Right cardiac atrium (tissue), 5 donors: ENCODE results near the gene PNPO. TPM values are rescaled to one million over a fixed set of nuclear protein-coding genes. Genes with fewer than 3 reads are reported as not detected.

Source experiments
- ATAC-seq, 2 donors: fragments of 200-7000 bp; cut with Tn5 transposase; one replicate each; pipeline versions ENCODE4 v1.8.0 to v1.9.1; 2020; ENCODE audit warnings: moderate library complexity in 2 of 2, mild to moderate bottlenecking in 1 of 2
- DNase-seq, 3 donors: peaks; one replicate each; pipeline ENCODE4 v3.0.0-alpha.2; 2020
- H3K27ac ChIP-seq: one replicate; pipeline ENCODE4 v1.5.1; 2013; ENCODE audit warnings: mild to moderate bottlenecking, low read length, control low read depth, moderate library complexity
- H3K27me3 ChIP-seq: one replicate; pipeline ENCODE4 v1.6.1; 2013; ENCODE audit not compliant: control insufficient read depth, insufficient read depth
- H3K4me1 ChIP-seq: one replicate; pipeline ENCODE4 v1.6.1; 2013; ENCODE audit warnings: low read length; ENCODE audit not compliant: control insufficient read depth, insufficient read depth
- H3K4me3 ChIP-seq: one replicate; pipeline ENCODE4 v1.5.1; 2013; ENCODE audit warnings: low read length, control low read depth
- H3K9me3 ChIP-seq: one replicate; pipeline ENCODE4 v1.6.1; 2013; ENCODE audit warnings: low read length; ENCODE audit not compliant: control insufficient read depth
- WGBS: extraction: QIAGEN DNeasy Blood & Tissue Kit; methylation state at CpG from one replicate; pipeline ENCODE4 v1.1.7; 2013; 5-methylcytosine and 5-hydroxymethylcytosine counted together
- intact Hi-C, 4 donors: fragments of 100-400 bp; cut with DNase I; formaldehyde crosslinking; loops; one replicate each; pipeline versions ENCODE4 v1.11.0 to v1.14.0; 2022 to 2023
- polyA plus RNA-seq: library from polyadenylated mRNA; stranded (reverse); fragments of 200-250 nt; gene quantifications from one replicate; pipeline ENCODE4 v1.2.3, GENCODE V29; 2013
- total RNA-seq, 4 donors: library from RNA; stranded (reverse); fragmentation: NEBNext Ultra II Directional; extraction: Animal tissue kit (Norgen Biotek cat#: 25700); gene quantifications; one replicate each; pipeline ENCODE4 v1.2.1, GENCODE V29; 2021
- donor health status: healthy with polysubstance abuse.
- donor health status: DM: no; HTN: yes; CAD: no.
- donor health status: DM: no; HTN: no; CAD: no.
- donor health status: DM: no; HTN: yes; CAD: no; lungs with severe emphysema.
- donor health status: DM: yes; HTN: yes; CAD: no.

PNPO gene
- total and polyA plus RNA-seq, 5 donors: 16.1 to 29.9 (median 25.1) TPM

GRCh38 chr17:47962901-47963300 lies 21.5 kb downstream of the PNPO start:
- intact Hi-C loops: loop anchor here in 1 of 4 donors (10.0 kb wide), 1 partner anchor 118 kb away; the partner anchor contains the start of gene SCRN2

GRCh38 chr17:47964856-47965255 lies 23.5 kb downstream of the PNPO start:
- Histone ChIP-seq H3K27ac (no peak overlapping the region), H3K9me3 (no peaks in the 10 kb centered on the region), H3K4me3 (no peak overlapping the region), H3K27me3 (no peaks in the 10 kb centered on the region), H3K4me1 (no peaks in the 10 kb centered on the region)
- intact Hi-C loops: loop anchor here in 2 of 4 donors (5.0 to 10.0 kb wide), 2 partner anchors 120 to 123 kb away; partner anchors contain the start of gene SCRN2 (in 2 of the 2)
- ATAC-seq (no peak), DNase-seq (no peak)
- WGBS: 91% methylated on average over 5 of the region's 5 CpGs

More at GRCh38 chr17:47962901-47963300, 21.5 kb downstream of the PNPO start:
- no peak overlapping the region for H3K4me3 ChIP-seq
- no peak overlapping the region for H3K27ac ChIP-seq
- H3K27me3 ChIP-seq: no peaks in the 10 kb centered on the region
- 74% methylated on average over 3 of the region's 3 CpGs for WGBS
- no peak for DNase-seq
- no peak for ATAC-seq
- H3K4me1 ChIP-seq: no peaks in the 10 kb centered on the region
- no peaks in the 10 kb centered on the region for H3K9me3 ChIP-seq

- Histone ChIP-seq H3K27me3 (no peaks in the 10 kb centered on the region), H3K9me3 (no peaks in the 10 kb centered on the region), H3K4me1 (no peaks in the 10 kb centered on the region), H3K4me3 (no peak overlapping the region), H3K27ac (no peak overlapping the region)
- ATAC-seq (no peak), DNase-seq (peak in 1 of 3 donors; percentile 69)
- intact Hi-C loops: loop anchor here in 2 of 4 donors (5.0 to 10.0 kb wide), 2 partner anchors 121 to 124 kb away; partner anchors contain the start of gene SCRN2 (in 2 of the 2)
- WGBS: 63% methylated on average over 1 of the region's 1 CpG
Observed at GRCh38 chr17:47966079-47966519, 24.7 kb downstream of the PNPO start.

- WGBS: 48% methylated on average over 5 of the region's 5 CpGs
- H3K9me3 ChIP-seq: no peaks in the 10 kb centered on the region
- DNase-seq: no peak
- no peak overlapping the region for H3K27ac ChIP-seq
- H3K4me3 ChIP-seq: no peak overlapping the region
- no peak for ATAC-seq
- no peaks in the 10 kb centered on the region for H3K27me3 ChIP-seq
- intact Hi-C loops: loop anchor here in 2 of 4 donors (5.0 to 10.0 kb wide), 2 partner anchors 123 to 125 kb away; partner anchors contain the start of gene SCRN2 (in 2 of the 2)
- H3K4me1 ChIP-seq: no peaks in the 10 kb centered on the region
Observed at GRCh38 chr17:47967607-47968252, 26.4 kb downstream of the PNPO start.

- ATAC-seq: no peak
- no peak for DNase-seq
- H3K4me1 ChIP-seq: no peaks in the 10 kb centered on the region
- H3K4me3 ChIP-seq: no peak overlapping the region
- H3K27ac ChIP-seq: no peak overlapping the region
- WGBS: 91% methylated on average over 5 of the region's 5 CpGs
- intact Hi-C loops: loop anchor here in 2 of 4 donors (5.0 to 10.0 kb wide), 2 partner anchors 124 to 127 kb away; partner anchors contain the start of gene SCRN2 (in 2 of the 2)
- H3K9me3 ChIP-seq: no peaks in the 10 kb centered on the region
- H3K27me3 ChIP-seq: no peaks in the 10 kb centered on the region
Observed at GRCh38 chr17:47968836-47969235, 27.5 kb downstream of the PNPO start.

- Histone ChIP-seq H3K9me3 (no peaks in the 10 kb centered on the region), H3K27me3 (no peaks in the 10 kb centered on the region), H3K4me3 (peak overlapping the region; percentile 16), H3K27ac (no peak overlapping the region), H3K4me1 (no peaks in the 10 kb centered on the region)
- no peak for ATAC-seq
- no peak for DNase-seq
- intact Hi-C loops: loop anchor here in 3 of 4 donors (5.0 to 10.0 kb wide), 3 partner anchors 73 to 128 kb away; partner anchors contain the start of genes SCRN2 (in 3 of the 3) and SP2 (in 1 of the 3)
- 41% methylated on average over 15 of the region's 15 CpGs for WGBS
Observed at GRCh38 chr17:47969930-47970724, 28.8 kb downstream of the PNPO start.

- ATAC-seq: peak; percentile 99 to 100
- under 1% methylated on average over 62 of the region's 62 CpGs for WGBS
- DNase-seq: peak; percentile 100
- no peaks in the 10 kb centered on the region for H3K9me3 ChIP-seq
- H3K27ac ChIP-seq: peak within 1 kb of the TSS; percentile 21
- intact Hi-C loops: loop anchor here in 1 of 4 donors (5.0 kb wide), 2 partner anchors 74 to 129 kb away; partner anchors contain the start of genes SCRN2 and SP2
- peak within 1 kb of the TSS; percentile 57 for H3K4me3 ChIP-seq
- no peaks in the 10 kb centered on the region for H3K27me3 ChIP-seq
- no peaks in the 10 kb centered on the region for H3K4me1 ChIP-seq
Observed at GRCh38 chr17:47970725-47971499, 29.5 kb downstream of the PNPO start, which contains the start of gene CDK5RAP3. Gene CDK5RAP3, plus strand, starts transcription at chr17:47971113. Its CDS starts 34 bp downstream, at chr17:47971147.

GRCh38 chr17:47973541-47973940 lies 32.2 kb downstream of the PNPO start:
- ATAC-seq (no peak), DNase-seq (no peak)
- no peaks in the 10 kb centered on the region for H3K4me1 ChIP-seq
- 92% methylated on average over 8 of the region's 8 CpGs for WGBS
- H3K4me3 ChIP-seq: no peak overlapping the region
- no peaks in the 10 kb centered on the region for H3K9me3 ChIP-seq
- no peak overlapping the region for H3K27ac ChIP-seq
- intact Hi-C loops: loop anchor here in 1 of 4 donors (5.0 kb wide), 2 partner anchors 76 to 131 kb away; partner anchors contain the start of genes SCRN2 and SP2
- H3K27me3 ChIP-seq: no peaks in the 10 kb centered on the region

GRCh38 chr17:47975189-47975822 lies 33.9 kb downstream of the PNPO start:
- no peak overlapping the region for H3K4me3 ChIP-seq
- H3K27ac ChIP-seq: no peak overlapping the region
- no peaks in the 10 kb centered on the region for H3K9me3 ChIP-seq
- DNase-seq (no peak), ATAC-seq (no peak)
- WGBS: 81% methylated on average over 15 of the region's 15 CpGs
- H3K4me1 ChIP-seq: no peaks in the 10 kb centered on the region
- intact Hi-C loops: no loop called here
- no peaks in the 10 kb centered on the region for H3K27me3 ChIP-seq

GRCh38 chr17:47975823-47976205 lies 34.4 kb downstream of the PNPO start:
- Histone ChIP-seq H3K27ac (no peak overlapping the region), H3K9me3 (no peaks in the 10 kb centered on the region), H3K4me3 (no peak overlapping the region), H3K27me3 (no peaks in the 10 kb centered on the region), H3K4me1 (no peaks in the 10 kb centered on the region)
- ATAC-seq (no peak), DNase-seq (no peak)
- intact Hi-C loops: no loop called here
- 91% methylated on average over 10 of the region's 10 CpGs for WGBS
